Measurements from ENCODE around the gene CBL. TPM values are rescaled to one million over a fixed set of nuclear protein-coding genes. Genes with fewer than 3 reads are reported as not detected.

The CBL gene
- total RNA-seq, 1 experiment from 2014 or later: 56.4 TPM

GRCh38 chr11:119316729-119317591, 110.8 kb downstream of the CBL start, which contains the start of gene MCAM:
Gene MCAM (minus strand): TSS chr11:119317130. CDS start chr11:119317101, 29 bp downstream.
- no peak within 1 kb of the TSS for H2AK5ac ChIP-seq (ENCODE audit: insufficient read length, low read length)
- Mint-ChIP-seq H3K4me1 (peaks cover 42 to 49% of the 10 kb centered on the region in 2 experiments), H3K27me3 (ENCODE audit: low read depth) (peaks cover 38% of the 10 kb centered on the region), H3K9me3 (no peaks in the 10 kb centered on the region), H3K36me3 (ENCODE audit: insufficient read depth in 1 of 3, low read depth in 3 of 3) (peaks cover 0 to 15% (median 5%) of the 10 kb centered on the region in 3 experiments; a peak in 3 of 7 replicates), H3K27ac (no peak within 1 kb of the TSS), H3K4me3 (peak within 1 kb of the TSS; percentile 66 to 77)
- H3K4me1 ChIP-seq (ENCODE audit: insufficient read depth, low read length): peaks cover 15% of the 10 kb centered on the region; the same call in 1 of the 2 replicates
- no peaks in the 10 kb centered on the region for H3K79me2 ChIP-seq (ENCODE audit: insufficient read depth, low read length)
- no peak within 1 kb of the TSS for H2BK120ac ChIP-seq (ENCODE audit: low read depth, low read length, poor library complexity, severe bottlenecking)
- H3K14ac ChIP-seq (ENCODE audit: insufficient read depth, low read length): peak within 1 kb of the TSS; percentile 75
- peak; percentile 69 for DNase-seq
- peak within 1 kb of the TSS; percentile 25 for H3K9ac ChIP-seq (ENCODE audit: extremely low read depth, insufficient read length, low read length)
- H3K56ac ChIP-seq (ENCODE audit: insufficient read length, low read depth, low read length): no peak within 1 kb of the TSS
- no peak within 1 kb of the TSS for H4K91ac ChIP-seq (ENCODE audit: insufficient read length, low read depth, low read length)
- H3K18ac ChIP-seq (ENCODE audit: insufficient read length, low read depth, low read length): no peak within 1 kb of the TSS
- no peak within 1 kb of the TSS for H4K8ac ChIP-seq (replicated peaks; ENCODE audit: insufficient read length, low read depth, low read length)
- H3K23ac ChIP-seq (ENCODE audit: insufficient read length, low read depth, low read length): no peak within 1 kb of the TSS
- H3K79me1 ChIP-seq (ENCODE audit: insufficient read depth, low read depth, low read length, poor library complexity, severe bottlenecking): no peaks in the 10 kb centered on the region
- no peak within 1 kb of the TSS for H3T11ph ChIP-seq (ENCODE audit: low read length)
- H4K5ac ChIP-seq (ENCODE audit: insufficient read length, low read depth, low read length): no peak within 1 kb of the TSS
- H3K4me2 ChIP-seq (ENCODE audit: insufficient read depth, insufficient read length, low read length): peak within 1 kb of the TSS; percentile 77
- no peak within 1 kb of the TSS for H3K4ac ChIP-seq (ENCODE audit: low read depth, low read length)
- WGBS (ENCODE audit: extremely low coverage, insufficient read length, low lambda C conversion rate): no CpG with 5 or more reads among the region's 74 CpGs
- no peaks in the 10 kb centered on the region for H4K20me1 ChIP-seq (ENCODE audit: control insufficient read depth, insufficient read depth, insufficient read length)
- no peak within 1 kb of the TSS for H2BK5ac ChIP-seq (ENCODE audit: insufficient read length, low read length)
- H2BK15ac ChIP-seq (ENCODE audit: low read depth, low read length): no peak within 1 kb of the TSS
- TF ChIP-seq CTCF (conservative IDR thresholded peaks at IDR 0.05): no peak
- H2BK20ac ChIP-seq (ENCODE audit: low read depth, low read length, poor library complexity, severe bottlenecking): no peak within 1 kb of the TSS
- H3K9me3 ChIP-seq (ENCODE audit: control insufficient read depth, low read depth, low read length): no peaks in the 10 kb centered on the region
- H2BK12ac ChIP-seq (ENCODE audit: insufficient read length, low read depth, low read length): no peak within 1 kb of the TSS
- no peak within 1 kb of the TSS for H3K27ac ChIP-seq (ENCODE audit: insufficient read length, low read depth, low read length)
- peaks cover 9% of the 10 kb centered on the region; the same call in 1 of the 2 replicates for H3K27me3 ChIP-seq (ENCODE audit: insufficient read depth, low read length)
- H3K23me2 ChIP-seq (ENCODE audit: insufficient read length, low read depth, low read length, poor library complexity, severe bottlenecking): peaks cover 34% of the 10 kb centered on the region
- no peak within 1 kb of the TSS for H2AFZ ChIP-seq (ENCODE audit: low read length)

Measured in H9 (cell line).